HUES64 (cell line): ENCODE measurements around the gene YWHAH.

Experiments used
- H3K27ac ChIP-seq: 2 replicates; pipeline ENCODE4 v1.7.0; 2013; ENCODE audit warnings: low read depth, low read length, inconsistent platforms
- H3K27me3 ChIP-seq: 2 replicates; pipeline ENCODE4 v1.6.1; 2013; ENCODE audit warnings: mild to moderate bottlenecking, low read length; ENCODE audit not compliant: insufficient read depth
- H3K36me3 ChIP-seq: 2 replicates; pipeline ENCODE4 v1.6.1; 2013; ENCODE audit warnings: mild to moderate bottlenecking, low read length; ENCODE audit not compliant: insufficient read depth
- H3K4me1 ChIP-seq: 2 replicates; pipeline ENCODE4 v1.6.1; 2013; ENCODE audit warnings: mild to moderate bottlenecking, low read length, moderate library complexity; ENCODE audit not compliant: insufficient read depth
- H3K4me3 ChIP-seq: 2 replicates; pipeline ENCODE4 v1.5.1; 2013; ENCODE audit warnings: mild to moderate bottlenecking, low read length, moderate library complexity
- H3K9ac ChIP-seq: 2 replicates; pipeline ENCODE4 v1.6.1; 2013; ENCODE audit warnings: mild to moderate bottlenecking, low read depth, low read length
- H3K9me3 ChIP-seq: 2 replicates; pipeline ENCODE4 v1.6.1; 2013; ENCODE audit warnings: low read depth, low read length; ENCODE audit not compliant: insufficient read depth
- WGBS: fragments of 150-250, 120-280 bp; methylation state at CpG from one replicate; pipeline ENCODE4 v1.1.7; 2013; ENCODE audit warnings: missing lambda C conversion rate; 5-methylcytosine and 5-hydroxymethylcytosine counted together

YWHAH gene

DNA sequence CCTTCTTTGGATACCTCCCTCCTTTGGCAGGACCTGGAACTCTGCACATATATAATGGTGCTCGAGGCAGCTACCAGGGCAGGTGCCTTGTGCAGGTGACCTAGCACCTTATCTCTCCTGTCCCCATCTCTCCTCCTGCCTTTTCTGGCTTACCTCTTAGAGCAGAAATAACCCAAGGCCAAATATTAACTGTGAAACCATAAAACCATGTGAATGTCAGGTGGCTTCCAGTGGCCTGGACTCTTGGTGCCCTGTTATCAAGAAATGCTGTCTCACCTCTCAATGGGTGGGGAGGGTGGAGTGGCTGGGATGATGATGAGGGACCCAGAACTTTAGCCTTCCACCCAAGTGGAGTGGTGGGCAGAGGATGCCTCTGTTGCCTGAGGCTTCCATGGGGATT is 42.9 kb downstream of the YWHAH start:
- H3K27ac ChIP-seq, result no peak overlapping the region
- H3K4me1 ChIP-seq, result no peaks in the 10 kb centered on the region
- no peak overlapping the region for H3K4me3 ChIP-seq
- no peaks in the 10 kb centered on the region for H3K9me3 ChIP-seq
- H3K9ac ChIP-seq, result no peak overlapping the region
- H3K27me3 ChIP-seq, result no peaks in the 10 kb centered on the region
- H3K36me3 ChIP-seq, result no peaks in the 10 kb centered on the region
- WGBS, result 82% methylated on average over 1 of the region's 1 CpG

DNA sequence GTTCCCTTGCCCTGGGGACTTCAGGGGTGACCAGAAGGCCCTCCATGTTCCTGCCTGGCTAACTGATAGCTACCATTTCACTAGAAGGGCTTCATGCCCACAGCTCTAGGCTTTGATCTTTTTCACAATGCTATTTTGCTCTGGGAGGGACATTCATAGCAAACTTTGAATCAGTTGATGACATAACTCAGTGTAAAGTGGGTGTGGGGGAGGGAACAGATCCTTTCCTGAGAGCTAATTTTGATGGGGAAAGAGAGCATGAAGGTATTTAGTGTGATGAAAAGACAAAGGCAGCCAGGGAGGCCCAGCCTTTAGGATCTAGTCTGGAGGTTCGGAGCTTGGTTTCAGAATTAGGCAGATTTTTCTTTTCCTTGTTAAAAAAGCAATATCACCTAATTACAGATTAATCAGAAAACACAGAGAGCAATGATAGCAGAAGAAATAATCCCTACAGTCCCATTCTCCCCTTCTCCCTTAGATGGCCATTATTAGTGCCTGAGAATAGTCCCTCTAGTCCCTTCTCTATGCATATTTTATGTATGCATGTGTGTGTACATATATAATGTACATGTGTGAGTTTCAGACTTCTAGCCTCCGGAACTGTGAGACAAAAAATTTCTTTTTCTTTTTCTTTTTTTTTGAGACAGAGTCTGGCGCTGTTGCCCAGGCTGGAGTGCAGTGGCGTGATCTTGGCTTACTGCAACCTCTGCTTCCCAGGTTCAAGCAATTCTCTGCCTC is 46.9 kb downstream of the YWHAH start:
- Histone ChIP-seq H3K4me1 (no peaks in the 10 kb centered on the region), H3K9ac (no peak overlapping the region), H3K9me3 (no peaks in the 10 kb centered on the region), H3K36me3 (no peaks in the 10 kb centered on the region), H3K4me3 (no peak overlapping the region), H3K27ac (no peak overlapping the region), H3K27me3 (no peaks in the 10 kb centered on the region)
- WGBS, result 93% methylated on average over 4 of the region's 4 CpGs

DNA sequence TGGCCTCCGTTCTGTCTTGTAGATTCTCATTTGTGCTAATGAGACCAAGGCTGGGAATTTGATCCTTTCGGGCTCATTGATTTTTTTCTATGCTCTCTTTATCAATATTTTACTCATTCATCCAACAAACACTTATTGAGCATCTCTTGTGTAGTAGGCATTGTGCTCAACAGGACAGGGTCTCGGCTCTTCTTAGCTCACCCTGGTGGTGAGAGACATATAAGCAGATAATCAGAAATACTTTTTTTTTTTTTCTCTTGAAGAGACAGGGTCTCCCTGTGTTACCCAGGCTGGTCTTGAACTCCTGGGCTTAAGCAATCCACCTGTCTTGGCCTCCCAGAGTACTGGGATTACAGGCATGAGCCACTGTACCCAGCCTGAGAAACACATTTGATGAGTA is 50.7 kb downstream of the YWHAH start:
- 75% methylated on average over 3 of the region's 3 CpGs for WGBS
- Histone ChIP-seq H3K27ac (no peak overlapping the region), H3K4me3 (no peak overlapping the region), H3K27me3 (peaks cover 5% of the 10 kb centered on the region; the same call in 1 of the 2 replicates), H3K9ac (no peak overlapping the region), H3K9me3 (no peaks in the 10 kb centered on the region), H3K36me3 (no peaks in the 10 kb centered on the region), H3K4me1 (no peaks in the 10 kb centered on the region)

DNA sequence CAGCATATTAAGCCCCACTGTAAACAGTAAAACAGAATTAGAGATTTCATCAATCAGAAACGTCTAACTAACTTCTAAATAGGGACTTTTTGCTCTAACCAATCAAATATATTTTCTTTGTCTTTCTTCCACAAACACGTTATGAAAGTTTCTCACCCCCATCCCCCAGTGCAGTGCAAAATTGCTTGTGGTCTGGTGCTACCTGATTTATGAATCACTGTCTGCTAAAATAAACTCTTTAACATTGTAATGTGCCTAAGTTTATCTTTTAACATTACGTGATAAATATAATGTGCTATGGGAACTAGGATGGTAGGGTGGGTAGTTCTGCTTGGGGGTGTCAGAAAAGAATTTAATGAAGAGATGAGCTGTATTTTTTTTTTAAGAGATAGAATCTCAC is 51.5 kb downstream of the YWHAH start:
- 77% methylated on average over 3 of the region's 3 CpGs for WGBS
- H3K27ac ChIP-seq, result no peak overlapping the region
- H3K9me3 ChIP-seq, result no peaks in the 10 kb centered on the region
- no peak overlapping the region for H3K9ac ChIP-seq
- H3K4me3 ChIP-seq, result no peak overlapping the region
- no peaks in the 10 kb centered on the region for H3K4me1 ChIP-seq
- no peaks in the 10 kb centered on the region for H3K36me3 ChIP-seq
- H3K27me3 ChIP-seq, result peaks cover 5% of the 10 kb centered on the region; the same call in 1 of the 2 replicates

DNA sequence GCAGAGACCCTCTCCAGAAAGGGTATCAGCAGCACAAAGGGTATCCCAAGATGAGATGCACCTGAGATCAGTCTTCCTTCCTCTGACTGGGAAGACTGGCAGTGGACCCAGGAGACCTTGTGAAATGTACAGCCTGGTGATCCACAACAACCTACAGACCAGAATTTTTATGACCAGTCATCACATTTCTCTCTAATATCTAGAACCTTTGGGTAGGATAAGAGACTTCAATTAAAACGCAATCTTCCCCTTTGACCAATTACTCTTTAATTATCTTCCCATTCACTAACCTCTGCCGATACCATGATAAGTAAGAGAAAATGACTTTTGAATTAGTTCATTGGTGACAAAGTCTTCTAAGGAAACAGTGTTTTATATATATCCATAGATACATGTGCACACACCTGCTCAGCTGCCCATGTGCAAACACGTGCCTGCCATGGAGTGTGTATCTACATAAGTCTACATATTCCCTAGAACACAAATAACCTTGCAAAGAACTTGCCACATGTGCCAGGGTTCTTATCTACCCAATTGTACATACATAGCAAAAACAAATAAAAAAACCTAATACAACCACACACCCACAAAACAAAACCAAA is 54.5 kb downstream of the YWHAH start:
- no peak overlapping the region for H3K9ac ChIP-seq
- no peaks in the 10 kb centered on the region for H3K9me3 ChIP-seq
- no peaks in the 10 kb centered on the region for H3K4me1 ChIP-seq
- WGBS, result 82% methylated on average over 1 of the region's 3 CpGs
- H3K27ac ChIP-seq, result no peak overlapping the region
- no peak overlapping the region for H3K4me3 ChIP-seq
- H3K36me3 ChIP-seq, result no peaks in the 10 kb centered on the region
- H3K27me3 ChIP-seq, result peaks cover 5% of the 10 kb centered on the region; the same call in 1 of the 2 replicates

DNA sequence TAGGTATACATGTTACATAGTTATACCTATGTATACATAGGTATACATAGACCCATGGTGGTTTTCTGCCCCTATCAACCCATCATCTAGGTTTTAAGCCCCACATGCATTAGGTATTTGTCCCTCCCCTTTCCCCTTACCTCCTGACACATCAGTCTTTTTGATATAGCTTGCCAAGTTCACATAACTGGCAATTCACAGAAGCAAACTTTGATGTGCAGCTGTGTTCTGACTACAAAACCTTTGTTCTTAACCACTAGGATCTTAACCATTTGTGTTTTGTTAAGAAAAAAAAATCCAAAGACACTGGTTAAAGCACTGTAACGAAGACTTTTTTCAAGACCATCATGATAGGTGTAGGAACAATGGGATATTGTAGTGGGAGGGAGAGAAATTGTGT is 55.8 kb downstream of the YWHAH start:
- no peak overlapping the region for H3K27ac ChIP-seq
- H3K4me3 ChIP-seq, result no peak overlapping the region
- no peaks in the 10 kb centered on the region for H3K36me3 ChIP-seq
- H3K9me3 ChIP-seq, result no peaks in the 10 kb centered on the region
- no peaks in the 10 kb centered on the region for H3K4me1 ChIP-seq
- H3K9ac ChIP-seq, result no peak overlapping the region
- H3K27me3 ChIP-seq, result peaks cover 5% of the 10 kb centered on the region; the same call in 1 of the 2 replicates
- WGBS, result 97% methylated on average over 1 of the region's 1 CpG

DNA sequence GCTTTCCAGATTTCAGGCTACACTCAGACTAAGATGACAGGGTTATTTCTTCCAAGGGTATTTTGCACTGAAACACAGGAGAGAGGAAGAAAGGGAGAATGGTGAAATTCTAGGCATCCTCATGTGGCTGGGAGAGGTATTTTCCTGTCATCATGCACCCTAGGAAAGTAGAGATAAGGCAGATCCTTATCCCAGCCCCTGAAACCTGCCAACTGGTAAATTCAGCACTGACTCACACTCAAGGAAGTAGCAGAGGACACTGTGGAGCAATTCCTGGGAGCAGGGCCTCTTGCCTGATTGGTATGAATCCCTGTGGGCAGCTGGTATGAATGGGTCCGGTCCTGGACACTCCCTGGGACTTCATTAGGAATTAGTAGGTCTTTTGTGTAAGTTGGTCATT is 61.1 kb downstream of the YWHAH start:
- no peak overlapping the region for H3K4me3 ChIP-seq
- H3K27me3 ChIP-seq, result no peaks in the 10 kb centered on the region
- no peaks in the 10 kb centered on the region for H3K4me1 ChIP-seq
- H3K9ac ChIP-seq, result no peak overlapping the region
- H3K9me3 ChIP-seq, result no peaks in the 10 kb centered on the region
- H3K36me3 ChIP-seq, result no peaks in the 10 kb centered on the region
- WGBS, result 92% methylated on average over 1 of the region's 1 CpG
- no peak overlapping the region for H3K27ac ChIP-seq
